ENCODE results near the gene PHF19.
A peak's percentile ranks its signal among the peaks of the same experiment; 100 is the strongest.

PHF19 gene

DNA sequence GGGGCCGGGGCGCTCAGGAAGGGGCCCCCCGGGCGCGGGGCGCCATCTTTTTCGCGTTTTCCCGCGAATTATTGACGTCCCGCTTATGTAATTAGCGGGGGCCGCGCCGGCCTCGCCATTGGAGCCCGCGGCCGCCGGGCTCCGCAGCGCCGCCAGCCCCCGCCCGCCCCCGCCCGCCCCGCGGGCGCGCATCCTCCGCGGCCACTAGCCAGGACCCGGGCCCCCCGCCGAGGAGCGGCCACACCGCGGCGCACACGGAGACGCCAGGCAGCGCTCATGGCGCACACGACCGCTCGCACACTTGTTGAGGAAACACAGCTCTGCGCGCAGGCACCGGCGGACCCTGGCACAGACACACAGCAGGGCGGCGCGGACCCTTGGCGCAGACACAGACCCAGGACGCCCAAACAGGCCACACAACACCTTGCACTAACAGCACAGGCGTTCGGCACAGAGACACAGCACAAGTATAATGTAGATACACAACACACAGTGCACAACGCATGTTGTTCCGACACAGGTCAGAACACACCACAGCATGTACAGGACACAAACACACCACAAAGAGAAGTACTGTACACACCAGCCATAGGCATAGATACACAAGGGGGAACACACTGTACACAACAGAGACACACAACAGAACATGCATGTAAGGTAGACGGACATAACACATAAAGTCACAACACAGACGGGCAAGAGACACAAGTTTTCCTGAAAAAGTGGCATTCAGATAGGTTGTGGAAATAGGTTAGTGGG lies 467 bp upstream of the PHF19 start:
- peak; percentile 85 for DNase-seq (ENCODE audit: low read depth)
- peak overlapping the region; percentile 74 for H3K4me3 ChIP-seq (ENCODE audit: low read depth, low read length)
- TF ChIP-seq, protein P1, sequence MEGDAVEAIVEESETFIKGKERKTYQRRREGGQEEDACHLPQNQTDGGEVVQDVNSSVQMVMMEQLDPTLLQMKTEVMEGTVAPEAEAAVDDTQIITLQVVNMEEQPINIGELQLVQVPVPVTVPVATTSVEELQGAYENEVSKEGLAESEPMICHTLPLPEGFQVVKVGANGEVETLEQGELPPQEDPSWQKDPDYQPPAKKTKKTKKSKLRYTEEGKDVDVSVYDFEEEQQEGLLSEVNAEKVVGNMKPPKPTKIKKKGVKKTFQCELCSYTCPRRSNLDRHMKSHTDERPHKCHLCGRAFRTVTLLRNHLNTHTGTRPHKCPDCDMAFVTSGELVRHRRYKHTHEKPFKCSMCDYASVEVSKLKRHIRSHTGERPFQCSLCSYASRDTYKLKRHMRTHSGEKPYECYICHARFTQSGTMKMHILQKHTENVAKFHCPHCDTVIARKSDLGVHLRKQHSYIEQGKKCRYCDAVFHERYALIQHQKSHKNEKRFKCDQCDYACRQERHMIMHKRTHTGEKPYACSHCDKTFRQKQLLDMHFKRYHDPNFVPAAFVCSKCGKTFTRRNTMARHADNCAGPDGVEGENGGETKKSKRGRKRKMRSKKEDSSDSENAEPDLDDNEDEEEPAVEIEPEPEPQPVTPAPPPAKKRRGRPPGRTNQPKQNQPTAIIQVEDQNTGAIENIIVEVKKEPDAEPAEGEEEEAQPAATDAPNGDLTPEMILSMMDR (IDR thresholded peaks at IDR 0.05; ENCODE audit: insufficient read depth, low read depth, low read length, missing control alignments) = peak; percentile 16

DNA sequence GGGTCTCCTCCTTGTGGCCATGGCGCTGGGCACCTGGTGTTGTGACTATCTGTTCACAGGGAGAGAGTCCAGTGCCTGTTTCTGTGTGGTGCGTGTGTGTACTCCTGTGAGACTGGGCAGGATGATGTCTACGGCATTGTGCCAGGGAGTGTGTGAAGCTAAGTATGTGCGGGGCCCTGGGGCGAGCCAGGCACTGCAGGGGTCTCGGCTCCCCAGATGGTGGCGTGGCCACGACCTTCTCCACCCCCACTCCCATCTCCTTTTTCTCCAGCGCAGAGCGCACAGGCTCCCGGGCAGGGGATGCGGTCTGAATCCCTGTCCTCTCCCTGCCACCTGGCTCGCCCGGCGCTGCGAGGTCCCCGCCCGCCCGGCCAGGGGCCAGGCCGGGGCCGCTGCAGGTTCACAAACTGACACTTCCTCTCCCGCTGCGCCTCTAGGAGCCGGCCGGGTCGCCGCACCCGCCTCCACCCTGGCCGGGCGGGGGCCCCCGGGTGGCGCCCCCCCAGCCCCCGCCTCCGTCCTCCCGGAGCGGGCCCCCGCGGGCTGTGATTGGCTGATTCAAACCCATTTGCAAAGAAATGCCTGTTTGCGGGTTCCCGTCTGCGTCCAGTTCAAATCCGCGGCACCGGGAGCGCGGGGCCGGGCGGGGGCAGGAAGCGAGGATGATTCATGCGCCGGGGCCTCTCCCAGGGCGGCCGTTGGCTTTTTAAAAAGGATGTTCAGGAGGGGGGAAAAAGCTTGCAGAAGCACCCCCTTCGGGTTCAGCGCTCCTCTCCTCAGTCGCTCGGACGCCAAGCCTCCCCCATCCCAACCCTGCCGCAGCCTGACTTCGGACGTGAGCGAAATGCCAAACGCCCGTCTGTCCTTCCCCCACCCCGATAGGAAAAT lies 790 bp downstream of the PHF19 start:
- peak overlapping the region; percentile 71 for H3K4me3 ChIP-seq (ENCODE audit: low read depth, low read length)
- DNase-seq (ENCODE audit: low read depth) = peak; percentile 94
- TF ChIP-seq, protein P1 (IDR thresholded peaks at IDR 0.05; ENCODE audit: insufficient read depth, low read depth, low read length, missing control alignments) = no peak

DNA sequence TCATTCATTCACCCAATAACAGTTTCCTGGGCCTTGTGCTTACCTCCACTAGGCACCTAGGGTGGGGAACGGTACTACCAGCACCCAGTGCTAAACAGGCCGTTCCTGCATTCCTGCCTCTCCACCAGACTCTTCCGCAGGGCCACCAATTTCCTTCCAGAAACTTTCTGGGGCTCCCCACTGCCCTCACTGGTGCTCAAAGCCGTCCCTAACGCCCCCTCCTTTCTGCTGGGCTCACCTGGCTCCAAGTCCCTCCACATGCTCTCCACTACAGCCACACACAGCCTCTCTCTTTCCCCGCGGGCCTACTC lies 1.4 kb downstream of the PHF19 start:
- H3K4me3 ChIP-seq (ENCODE audit: low read depth, low read length) = peak overlapping the region; percentile 71
- TF ChIP-seq, protein P1 (IDR thresholded peaks at IDR 0.05; ENCODE audit: insufficient read depth, low read depth, low read length, missing control alignments) = no peak
- DNase-seq (ENCODE audit: low read depth) = no peak

DNA sequence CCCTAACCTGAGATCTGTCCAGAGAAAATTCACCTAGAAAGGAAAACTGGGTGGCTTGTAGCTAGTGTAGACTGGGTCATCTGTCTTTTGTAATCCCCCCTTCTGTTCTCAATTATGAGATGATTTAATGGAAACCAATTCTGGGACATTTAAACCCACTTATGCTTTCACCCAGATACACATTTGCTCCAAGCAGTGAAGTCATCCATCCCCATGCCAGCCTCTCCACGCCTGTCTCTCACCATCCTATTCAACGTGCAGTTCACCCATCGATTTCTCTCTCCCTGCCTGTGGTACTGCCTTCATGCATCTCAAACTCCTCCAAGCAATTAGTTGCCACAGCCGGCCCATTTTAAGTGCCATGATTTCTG lies 1.8 kb downstream of the PHF19 start:
- no peak overlapping the region for H3K4me3 ChIP-seq (ENCODE audit: low read depth, low read length)
- no peak for DNase-seq (ENCODE audit: low read depth)
- TF ChIP-seq, protein P1 (IDR thresholded peaks at IDR 0.05; ENCODE audit: insufficient read depth, low read depth, low read length, missing control alignments) = no peak

DNA sequence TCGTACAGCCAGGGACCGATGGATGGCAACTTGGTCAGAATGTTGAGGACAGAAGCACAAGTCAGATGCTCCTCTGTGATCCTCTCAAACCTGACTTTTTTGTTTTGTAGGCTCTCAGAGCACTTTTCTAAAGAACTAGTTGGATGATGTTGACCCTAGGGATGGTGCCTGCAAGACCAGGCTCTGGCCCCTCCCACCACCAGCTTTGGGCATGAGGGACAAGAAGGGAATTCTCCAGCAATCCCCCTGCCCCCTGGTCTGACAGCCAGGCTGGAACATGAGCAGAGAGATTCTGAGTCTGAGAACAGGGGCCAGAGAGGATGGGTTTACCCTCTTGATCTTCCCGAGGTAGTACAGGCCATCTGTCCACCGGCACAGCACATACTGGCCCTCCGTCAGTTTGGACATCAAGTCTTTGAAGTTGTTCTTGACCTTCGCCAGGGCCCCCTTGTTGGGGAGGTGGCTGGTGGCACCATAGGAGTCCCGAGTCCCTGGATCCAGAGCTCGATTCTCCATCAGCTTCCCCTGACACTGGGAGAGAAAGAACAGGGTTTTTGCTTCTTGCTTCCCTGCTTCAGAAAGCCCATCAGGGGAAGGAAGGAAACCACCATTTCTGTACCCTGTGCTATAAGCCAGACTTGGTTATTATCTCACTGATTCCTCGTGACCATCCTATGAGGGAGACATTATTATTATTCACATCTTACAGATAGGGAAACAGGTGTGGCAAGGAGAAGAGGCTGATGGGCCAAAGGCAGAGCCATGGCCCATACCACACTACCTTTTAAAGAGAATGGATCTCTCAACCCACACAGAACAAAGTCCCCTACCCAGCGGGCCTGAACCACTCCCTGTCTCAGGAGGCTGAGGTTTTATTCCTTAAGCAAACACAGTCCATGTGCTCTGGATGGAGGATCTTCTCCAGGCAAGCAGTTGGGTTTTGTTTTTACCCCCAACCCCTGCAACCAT lies 2.5 kb downstream of the PHF19 start:
- no peak for DNase-seq (ENCODE audit: low read depth)
- H3K4me3 ChIP-seq (ENCODE audit: low read depth, low read length) = no peak overlapping the region
- TF ChIP-seq, protein P1 (IDR thresholded peaks at IDR 0.05; ENCODE audit: insufficient read depth, low read depth, low read length, missing control alignments) = no peak

DNA sequence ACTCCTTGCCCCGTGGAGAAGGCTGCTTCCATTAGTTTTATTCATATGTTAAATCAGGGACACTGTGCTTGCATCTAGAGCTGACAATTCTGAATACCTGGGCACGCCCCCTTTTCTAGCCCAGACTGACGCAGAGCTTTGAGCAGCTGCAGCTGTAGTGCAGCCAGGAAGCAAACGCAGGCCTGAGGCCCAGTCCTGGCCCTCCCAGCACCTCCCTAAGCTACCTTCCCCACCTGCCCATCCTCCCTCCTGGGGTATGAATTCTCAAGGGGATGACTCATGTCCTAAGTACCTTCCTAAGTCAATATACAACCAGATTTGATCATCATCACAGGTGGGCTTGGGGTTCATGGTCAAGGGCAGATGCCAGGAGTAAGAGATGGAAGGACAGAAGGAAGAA lies 3.5 kb downstream of the PHF19 start:
- TF ChIP-seq, protein P1 (IDR thresholded peaks at IDR 0.05; ENCODE audit: insufficient read depth, low read depth, low read length, missing control alignments) = no peak
- no peak for DNase-seq (ENCODE audit: low read depth)
- no peak overlapping the region for H3K4me3 ChIP-seq (ENCODE audit: low read depth, low read length)
